ENCODE results near the gene HSD17B12.

HSD17B12 gene

GRCh38 chr11:43689167-43689566 lies 8.6 kb downstream of the HSD17B12 start:
- no peak for DNase-seq

- no peak for DNase-seq
These were observed 10.6 kb downstream of the HSD17B12 start for GRCh38 chr11:43690929-43691725.

DNA sequence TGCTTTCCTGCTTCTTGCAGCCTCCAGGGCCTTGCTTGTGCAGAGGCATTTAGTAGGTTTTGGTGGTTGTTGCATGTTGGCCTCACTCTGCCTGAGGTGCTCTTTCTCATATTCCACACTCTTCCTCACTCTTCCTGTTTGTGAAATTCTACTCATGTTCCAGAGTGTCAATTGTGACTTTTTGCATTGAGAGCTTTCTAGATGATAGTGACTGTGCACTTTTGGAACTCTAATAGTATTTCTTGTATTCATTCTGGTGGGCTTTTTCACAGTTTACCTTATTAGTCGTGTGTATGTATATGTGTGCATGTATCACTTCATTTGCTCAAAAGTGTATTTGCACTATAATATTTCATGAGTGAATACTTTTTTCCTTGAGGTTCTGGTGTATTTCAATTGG lies 11.3 kb downstream of the HSD17B12 start:
- DNase-seq, result no peak

- DNase-seq, result no peak
These were observed 12.5 kb downstream of the HSD17B12 start for GRCh38 chr11:43693069-43693468.

DNA sequence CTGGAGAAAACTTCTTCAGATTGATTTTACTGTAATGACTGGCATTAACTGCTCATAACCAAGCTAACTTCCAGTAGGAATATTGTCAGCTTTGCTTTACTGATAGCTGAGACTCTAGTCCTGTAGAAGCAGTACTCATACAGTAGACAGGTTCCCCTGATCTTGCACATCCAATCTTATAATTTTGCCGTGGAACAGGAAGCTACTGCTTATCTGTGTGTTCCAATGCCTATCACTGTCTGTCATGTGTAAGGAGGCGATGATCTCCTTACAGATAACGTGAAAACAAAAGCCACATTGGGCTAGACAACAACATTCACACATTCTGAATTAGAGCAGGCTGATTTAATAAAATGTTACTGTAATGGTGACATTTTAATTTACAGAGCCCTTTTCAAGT lies 13.2 kb downstream of the HSD17B12 start:
- DNase-seq, result no peak

DNA sequence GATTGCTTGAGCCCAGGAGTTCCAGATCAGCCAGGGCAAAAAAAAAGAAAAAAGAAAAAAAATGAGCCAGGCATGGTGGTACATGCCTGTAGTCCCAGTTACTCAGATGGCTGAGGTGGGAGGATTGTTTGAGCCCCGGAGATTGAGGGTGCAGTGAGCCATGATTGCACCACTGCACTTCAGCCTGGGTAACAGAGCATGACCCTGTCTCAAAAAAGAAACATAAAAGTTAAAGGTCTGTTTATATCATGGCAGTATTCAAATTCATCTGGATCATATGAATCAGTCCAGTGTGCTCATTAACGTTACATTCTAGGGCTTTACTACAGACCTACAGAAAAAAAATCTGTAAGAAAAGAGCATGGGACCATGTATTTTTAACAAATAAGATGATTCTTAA lies 13.9 kb downstream of the HSD17B12 start:
- no peak for DNase-seq

- no peak for DNase-seq
These were observed 17.1 kb downstream of the HSD17B12 start for GRCh38 chr11:43697679-43698078.

- DNase-seq, result no peak
These were observed 19.3 kb downstream of the HSD17B12 start for GRCh38 chr11:43699870-43700269.

DNA sequence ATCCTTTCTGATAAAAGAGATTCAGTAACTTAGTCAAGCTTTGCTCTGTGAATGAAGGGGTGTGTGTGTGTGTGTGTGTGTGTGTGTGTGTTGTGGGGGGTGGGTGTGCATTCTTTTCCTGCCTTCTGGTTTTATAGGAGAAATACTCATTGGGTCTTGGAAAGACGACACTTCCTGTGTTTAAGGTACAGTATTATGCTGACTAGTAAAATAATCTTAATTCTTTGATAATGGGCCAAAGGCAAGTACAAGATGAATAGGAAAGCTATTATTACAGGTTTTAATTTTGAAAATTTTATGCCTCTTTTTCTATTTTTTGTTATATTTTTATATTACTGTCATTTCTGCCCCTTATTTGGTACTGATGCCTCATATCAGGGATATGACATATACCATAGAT lies 26.1 kb downstream of the HSD17B12 start:
- no peak for DNase-seq

GRCh38 chr11:43708776-43709175 lies 28.2 kb downstream of the HSD17B12 start:
- DNase-seq, result no peak

DNA sequence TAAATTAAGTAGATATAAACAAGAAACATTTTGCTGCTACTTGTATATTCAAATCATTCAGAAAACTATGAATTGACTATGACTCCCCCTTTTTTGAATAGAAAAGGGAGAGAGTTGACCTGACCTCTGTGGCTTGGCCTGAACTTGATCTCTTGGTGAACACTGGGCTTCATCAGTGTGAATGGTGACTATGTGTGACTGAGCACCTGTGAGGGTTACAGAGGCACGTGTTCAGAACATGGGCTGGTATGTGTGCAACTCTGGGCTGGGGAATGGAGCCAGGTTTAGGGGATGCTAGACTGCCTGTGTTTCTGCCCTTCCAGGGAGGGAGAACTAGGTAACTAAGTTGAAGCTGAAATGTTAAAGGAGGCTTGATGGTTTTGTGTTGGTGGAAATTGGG lies 29.2 kb downstream of the HSD17B12 start:
- DNase-seq, result no peak

GRCh38 chr11:43712676-43713075 lies 32.1 kb downstream of the HSD17B12 start:
- no peak for DNase-seq

GRCh38 chr11:43718373-43718772 lies 37.8 kb downstream of the HSD17B12 start:
- DNase-seq, result no peak

GRCh38 chr11:43723617-43724016 lies 43.1 kb downstream of the HSD17B12 start:
- no peak for DNase-seq

- DNase-seq, result no peak
These were observed 51.7 kb downstream of the HSD17B12 start for GRCh38 chr11:43732225-43732624.

- DNase-seq, result no peak
These were observed 53.7 kb downstream of the HSD17B12 start for GRCh38 chr11:43734256-43734655.

- DNase-seq, result no peak
These were observed 54.6 kb downstream of the HSD17B12 start for GRCh38 chr11:43735115-43735514.

- no peak for DNase-seq
These were observed 55.4 kb downstream of the HSD17B12 start for GRCh38 chr11:43735961-43736360.

DNA sequence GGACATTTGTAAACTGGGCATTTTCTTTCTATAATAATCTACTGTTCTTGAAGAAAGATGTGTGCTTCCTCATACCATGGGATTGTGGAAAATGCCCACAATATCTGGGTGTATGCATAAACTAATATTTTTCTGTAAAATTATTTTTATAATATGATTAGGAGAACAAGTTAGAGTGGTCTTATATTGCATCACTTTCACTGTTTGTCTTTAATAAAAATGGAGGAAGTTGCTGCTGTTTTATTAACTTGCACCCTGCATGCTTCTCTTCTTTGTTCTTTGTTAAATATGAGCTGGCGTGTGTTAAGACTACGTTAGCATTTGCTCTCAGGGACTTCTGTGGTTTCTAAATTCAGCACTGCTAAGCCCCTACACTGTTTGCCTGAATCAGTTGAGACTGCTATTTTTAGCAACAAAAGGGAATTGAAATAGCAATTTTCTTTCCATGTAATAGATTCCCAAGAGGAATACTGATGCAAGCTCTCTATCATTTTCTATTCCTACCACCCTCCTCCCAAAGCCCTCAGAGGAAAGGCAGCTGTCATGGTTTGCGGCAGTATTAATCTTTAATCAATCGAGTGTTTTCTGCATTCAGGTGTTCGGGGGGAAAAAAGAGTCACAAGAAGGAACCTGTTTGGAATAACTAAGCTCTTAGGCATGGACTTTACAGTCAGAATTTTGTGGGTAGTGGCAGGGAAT lies 56.1 kb downstream of the HSD17B12 start:
- no peak for DNase-seq

GRCh38 chr11:43737201-43737590 lies 56.7 kb downstream of the HSD17B12 start:
- no peak for DNase-seq

GRCh38 chr11:43738600-43739409 lies 58.3 kb downstream of the HSD17B12 start:
- no peak for DNase-seq

GRCh38 chr11:43746670-43747069 lies 66.1 kb downstream of the HSD17B12 start:
- no peak for DNase-seq

- no peak for DNase-seq
These were observed 66.7 kb downstream of the HSD17B12 start for GRCh38 chr11:43747130-43747802.
